GM19099 (cell line): ENCODE measurements around the gene HOXB5.

ENCODE experiments used
- POLR2A ChIP-seq: IDR thresholded peaks from 3 replicates; pipeline ENCODE4 v1.6.1; 2011; ENCODE audit warnings: low read depth; ENCODE audit not compliant: insufficient read length; ENCODE audit errors: extremely low read depth

Gene HOXB5

GRCh38 chr17:48561884-48562810, 31.4 kb downstream of the HOXB5 start:
- peak; percentile 59 for TF ChIP-seq POLR2A

GRCh38 chr17:48559840-48560817, 33.5 kb downstream of the HOXB5 start:
- TF ChIP-seq POLR2A: no peak

- no peak for TF ChIP-seq POLR2A
Measured at GRCh38 chr17:48559122-48559839, 34.3 kb downstream of the HOXB5 start.

- TF ChIP-seq POLR2A: no peak
Measured at GRCh38 chr17:48558831-48559121, 34.8 kb downstream of the HOXB5 start.

GRCh38 chr17:48558057-48558830, 35.3 kb downstream of the HOXB5 start:
- no peak for TF ChIP-seq POLR2A

GRCh38 chr17:48556576-48557401, 36.8 kb downstream of the HOXB5 start:
- no peak for TF ChIP-seq POLR2A

GRCh38 chr17:48556229-48556575, 37.4 kb downstream of the HOXB5 start:
- TF ChIP-seq POLR2A: no peak

GRCh38 chr17:48555258-48556228, 38.0 kb downstream of the HOXB5 start:
- TF ChIP-seq POLR2A: no peak

- no peak for TF ChIP-seq POLR2A
Measured at GRCh38 chr17:48554412-48555257, 38.9 kb downstream of the HOXB5 start.

GRCh38 chr17:48553826-48554225, 39.8 kb downstream of the HOXB5 start:
- TF ChIP-seq POLR2A: no peak

GRCh38 chr17:48553190-48553547, 40.4 kb downstream of the HOXB5 start:
- no peak for TF ChIP-seq POLR2A

- TF ChIP-seq POLR2A: no peak
Measured at GRCh38 chr17:48552466-48553189, 41.0 kb downstream of the HOXB5 start.
